GM23248 (cell line): ENCODE results near the gene ACTC1. TPM values are rescaled to one million over a fixed set of nuclear protein-coding genes. Genes with fewer than 3 reads are reported as not detected.

ENCODE experiments used
- DNase-seq: peaks from one replicate; pipeline ENCODE4 v3.0.0-alpha.2; 2015
- H2AFZ ChIP-seq: fragments of 200-600 bp; sonication (generic); 2 replicates; pipeline ENCODE4 v1.6.1; 2016; ENCODE audit warnings: antibody characterized with exemption
- H3F3A ChIP-seq: fragments of 200-600 bp; sonication (generic); 2 replicates; pipeline ENCODE4 v1.6.1; 2016; ENCODE audit warnings: mild to moderate bottlenecking, antibody characterized with exemption, mixed run types; ENCODE audit not compliant: insufficient read depth
- H3K27ac ChIP-seq: fragments of 200-600 bp; sonication (generic); 2 replicates; pipeline ENCODE4 v1.5.1; 2016; ENCODE audit warnings: mild to moderate bottlenecking
- H3K27me3 ChIP-seq: fragments of 200-600 bp; sonication (generic); replicated peaks from 2 replicates; pipeline ENCODE4 v1.6.1; 2016; ENCODE audit warnings: mild to moderate bottlenecking; ENCODE audit not compliant: insufficient read depth
- H3K36me3 ChIP-seq: fragments of 200-600 bp; sonication (generic); 2 replicates; pipeline ENCODE4 v1.6.1; 2016; ENCODE audit warnings: low read depth, mild to moderate bottlenecking
- H3K4me1 ChIP-seq: fragments of 200-600 bp; sonication (generic); 2 replicates; pipeline ENCODE4 v1.6.1; 2016; ENCODE audit warnings: mild to moderate bottlenecking; ENCODE audit not compliant: insufficient read depth
- H3K4me2 ChIP-seq: fragments of 200-600 bp; sonication (generic); one replicate; pipeline ENCODE4 v1.6.1; 2016; ENCODE audit warnings: mild to moderate bottlenecking; ENCODE audit not compliant: unreplicated experiment
- H3K4me3 ChIP-seq: fragments of 200-600 bp; sonication (generic); 2 replicates; pipeline ENCODE4 v1.5.1; 2016; ENCODE audit warnings: mild to moderate bottlenecking
- H3K79me2 ChIP-seq: fragments of 200-600 bp; sonication (generic); 2 replicates; pipeline ENCODE4 v1.6.1; 2016; ENCODE audit warnings: mild to moderate bottlenecking; ENCODE audit not compliant: insufficient read depth
- H3K9ac ChIP-seq: fragments of 200-600 bp; sonication (generic); 2 replicates; pipeline ENCODE4 v1.6.1; 2016; ENCODE audit warnings: mild to moderate bottlenecking
- H3K9me2 ChIP-seq: fragments of 200-600 bp; sonication (generic); 2 replicates; pipeline ENCODE4 v1.6.1; 2016; ENCODE audit warnings: mixed run types, mild to moderate bottlenecking, moderate library complexity; ENCODE audit not compliant: insufficient read depth
- H3K9me3 ChIP-seq: fragments of 200-600 bp; sonication (generic); one replicate; pipeline ENCODE4 v1.6.1; 2017; ENCODE audit warnings: low read depth
- H4K20me1 ChIP-seq: fragments of 200-600 bp; sonication (generic); 2 replicates; pipeline ENCODE4 v1.6.0; 2016; ENCODE audit not compliant: insufficient read depth
- EZH2 ChIP-seq: fragments of 200-600 bp; sonication (generic); IDR thresholded peaks from 2 replicates; pipeline ENCODE4 v1.6.1; 2018; ENCODE audit warnings: antibody characterized with exemption, mild to moderate bottlenecking; ENCODE audit not compliant: insufficient read depth, poor library complexity, severe bottlenecking
- EZH2phosphoT487 ChIP-seq: fragments of 200-600 bp; sonication (generic); IDR thresholded peaks from 2 replicates; pipeline ENCODE4 v1.6.1; 2018; ENCODE audit warnings: antibody characterized with exemption, moderate library complexity, mild to moderate bottlenecking, low read depth; ENCODE audit not compliant: insufficient read depth
- WGBS, 2 experiments: methylation state at CpG; one replicate each; pipeline ENCODE4 v1.1.6; 2015 to 2017; ENCODE audit warnings: low lambda C conversion rate in 2 of 2, low coverage in 1 of 2; ENCODE audit errors: missing lambda C conversion rate in 2 of 2; 5-methylcytosine and 5-hydroxymethylcytosine counted together
- in situ Hi-C: fragments of 300-500 bp; cut with MboI; formaldehyde crosslinking; loops from 2 replicates; pipeline ENCODE4 v1.15.0; 2020
- polyA plus RNA-seq: library from polyadenylated mRNA; unstranded; fragments of >200 nt; fragmentation: Nextera tagmentation; extraction: Ambion mirVana; gene quantifications from 2 replicates; pipeline ENCODE4 v1.2.1, GENCODE V29; 2016
- total RNA-seq: library from RNA; depleted of rRNA; stranded (reverse); fragments of >200 nt; shearing (Covaris generic); gene quantifications from 2 replicates; pipeline ENCODE4 v1.2.3, GENCODE V29; 2014

ACTC1 gene
- total and polyA plus RNA-seq, 2 experiments from 2014 or later, result 7.6 to 29.9 TPM

- WGBS, 2 experiments, result 80 to 83% methylated on average over 2 of the region's 2 CpGs
- Histone ChIP-seq H3F3A (no peaks in the 10 kb centered on the region), H2AFZ (no peak overlapping the region), H3K4me3 (no peak overlapping the region), H3K9ac (no peak overlapping the region), H3K9me3 (no peaks in the 10 kb centered on the region), H3K27me3 (no peaks in the 10 kb centered on the region), H3K79me2 (no peaks in the 10 kb centered on the region), H3K36me3 (no peaks in the 10 kb centered on the region), H3K9me2 (no peaks in the 10 kb centered on the region), H3K4me2 (no peak overlapping the region), H3K27ac (no peak overlapping the region), H3K4me1 (no peaks in the 10 kb centered on the region), H4K20me1 (no peaks in the 10 kb centered on the region)
- DNase-seq, result no peak
- in situ Hi-C loops, result no loop called here
- no peak for TF ChIP-seq EZH2phosphoT487
- TF ChIP-seq EZH2, result no peak
Observed at GRCh38 chr15:34783431-34783830, 11.9 kb downstream of the ACTC1 start.

GRCh38 chr15:34782901-34783300 lies 12.4 kb downstream of the ACTC1 start:
- DNase-seq, result no peak
- no peak overlapping the region for H2AFZ ChIP-seq
- H3K27ac ChIP-seq, result no peak overlapping the region
- H3K36me3 ChIP-seq, result no peaks in the 10 kb centered on the region
- H3K79me2 ChIP-seq, result no peaks in the 10 kb centered on the region
- 66 to 71% methylated on average over 3 of the region's 3 CpGs for WGBS, 2 experiments
- H4K20me1 ChIP-seq, result no peaks in the 10 kb centered on the region
- no peak overlapping the region for H3K4me2 ChIP-seq
- no peak for TF ChIP-seq EZH2phosphoT487
- no peak for TF ChIP-seq EZH2
- no peaks in the 10 kb centered on the region for H3K9me2 ChIP-seq
- no peaks in the 10 kb centered on the region for H3F3A ChIP-seq
- H3K4me1 ChIP-seq, result no peaks in the 10 kb centered on the region
- H3K9me3 ChIP-seq, result no peaks in the 10 kb centered on the region
- in situ Hi-C loops, result no loop called here
- no peak overlapping the region for H3K9ac ChIP-seq
- H3K27me3 ChIP-seq, result no peaks in the 10 kb centered on the region
- no peak overlapping the region for H3K4me3 ChIP-seq

DNA sequence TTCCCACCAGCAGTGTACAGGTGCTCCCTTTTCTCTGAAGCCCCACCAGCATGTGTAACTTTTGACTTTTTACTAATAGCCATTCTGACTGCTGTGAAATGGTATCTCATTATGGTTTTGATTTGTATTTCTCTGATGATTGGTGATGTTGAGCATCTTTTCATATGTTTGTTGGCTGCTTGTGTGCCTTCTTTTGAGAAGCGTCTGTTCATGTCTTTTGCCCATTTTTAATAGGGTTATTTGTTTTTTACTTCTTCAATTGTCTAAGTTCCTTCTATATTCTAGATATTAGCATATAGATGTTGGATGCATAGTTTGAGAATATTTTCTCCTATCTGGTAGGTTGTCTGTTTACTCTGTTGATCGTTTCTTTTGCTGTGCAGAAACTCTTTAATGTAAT lies 14.6 kb downstream of the ACTC1 start:
- no peaks in the 10 kb centered on the region for H3K79me2 ChIP-seq
- no peaks in the 10 kb centered on the region for H3K4me1 ChIP-seq
- no peaks in the 10 kb centered on the region for H3K27me3 ChIP-seq
- TF ChIP-seq EZH2 (no peak), EZH2phosphoT487 (no peak)
- DNase-seq, result no peak
- 36 to 47% methylated on average over 2 of the region's 2 CpGs for WGBS, 2 experiments
- H3K27ac ChIP-seq, result no peak overlapping the region
- no peaks in the 10 kb centered on the region for H3F3A ChIP-seq
- H3K4me2 ChIP-seq, result no peak overlapping the region
- no peak overlapping the region for H3K9ac ChIP-seq
- no peaks in the 10 kb centered on the region for H4K20me1 ChIP-seq
- H3K36me3 ChIP-seq, result no peaks in the 10 kb centered on the region
- H2AFZ ChIP-seq, result no peak overlapping the region
- H3K9me2 ChIP-seq, result no peaks in the 10 kb centered on the region
- H3K9me3 ChIP-seq, result no peaks in the 10 kb centered on the region
- in situ Hi-C loops, result no loop called here
- no peak overlapping the region for H3K4me3 ChIP-seq

DNA sequence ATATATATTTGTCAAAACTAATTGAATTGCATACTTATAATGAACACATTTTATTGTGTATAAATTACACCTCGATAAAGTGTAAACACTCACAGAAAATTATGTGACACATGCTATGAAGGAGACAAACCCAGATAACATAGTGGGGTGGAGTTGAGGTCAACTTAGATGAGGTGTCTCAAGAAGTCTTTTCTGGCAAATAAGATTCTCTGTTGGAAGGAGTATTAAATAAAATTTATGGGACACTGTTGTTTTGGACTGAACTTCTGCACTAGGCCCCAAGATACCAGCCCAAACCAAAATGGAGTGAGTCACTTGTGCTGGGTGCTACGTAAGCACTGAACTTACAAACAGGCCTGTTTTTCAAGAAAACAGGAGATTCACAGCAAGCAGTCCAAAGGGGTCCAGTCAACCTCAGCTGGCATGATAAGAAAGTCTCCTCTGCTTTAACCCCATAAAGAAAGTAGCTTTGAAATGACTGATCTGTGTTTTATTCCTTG lies 18.7 kb downstream of the ACTC1 start:
- H2AFZ ChIP-seq, result no peak overlapping the region
- H3K4me1 ChIP-seq, result no peaks in the 10 kb centered on the region
- no peak overlapping the region for H3K4me2 ChIP-seq
- in situ Hi-C loops, result no loop called here
- H3K27me3 ChIP-seq, result peaks cover 3% of the 10 kb centered on the region; the same call in 1 of the 2 replicates
- 69 to 73% methylated on average over 2 of the region's 2 CpGs for WGBS, 2 experiments
- no peak for TF ChIP-seq EZH2phosphoT487
- no peaks in the 10 kb centered on the region for H3K9me3 ChIP-seq
- no peak overlapping the region for H3K4me3 ChIP-seq
- no peaks in the 10 kb centered on the region for H3K79me2 ChIP-seq
- no peaks in the 10 kb centered on the region for H4K20me1 ChIP-seq
- H3F3A ChIP-seq, result no peaks in the 10 kb centered on the region
- no peaks in the 10 kb centered on the region for H3K9me2 ChIP-seq
- DNase-seq, result no peak
- H3K36me3 ChIP-seq, result no peaks in the 10 kb centered on the region
- H3K9ac ChIP-seq, result no peak overlapping the region
- no peak overlapping the region for H3K27ac ChIP-seq

GRCh38 chr15:34773917-34774316 lies 21.4 kb downstream of the ACTC1 start:
- Histone ChIP-seq H3K9ac (no peak overlapping the region), H3F3A (no peaks in the 10 kb centered on the region), H3K27ac (no peak overlapping the region), H3K36me3 (no peaks in the 10 kb centered on the region), H3K4me3 (no peak overlapping the region), H3K27me3 (peaks cover 3% of the 10 kb centered on the region; the same call in 1 of the 2 replicates), H2AFZ (no peak overlapping the region), H3K9me2 (no peaks in the 10 kb centered on the region), H3K9me3 (no peaks in the 10 kb centered on the region), H3K79me2 (no peaks in the 10 kb centered on the region), H4K20me1 (no peaks in the 10 kb centered on the region), H3K4me2 (no peak overlapping the region), H3K4me1 (no peaks in the 10 kb centered on the region)
- in situ Hi-C loops, result no loop called here
- no peak for DNase-seq
- WGBS, 2 experiments, result 48 to 49% methylated on average over 2 of the region's 2 CpGs
- TF ChIP-seq EZH2phosphoT487 (no peak), EZH2 (no peak)
